Measurements from ENCODE around the gene PRDM16. TPM values are rescaled to one million over a fixed set of nuclear protein-coding genes. Genes with fewer than 3 reads are reported as not detected.

Gene PRDM16
- total RNA-seq, 2 experiments from 2014 or later, result 1.1 to 2.3 TPM

DNA sequence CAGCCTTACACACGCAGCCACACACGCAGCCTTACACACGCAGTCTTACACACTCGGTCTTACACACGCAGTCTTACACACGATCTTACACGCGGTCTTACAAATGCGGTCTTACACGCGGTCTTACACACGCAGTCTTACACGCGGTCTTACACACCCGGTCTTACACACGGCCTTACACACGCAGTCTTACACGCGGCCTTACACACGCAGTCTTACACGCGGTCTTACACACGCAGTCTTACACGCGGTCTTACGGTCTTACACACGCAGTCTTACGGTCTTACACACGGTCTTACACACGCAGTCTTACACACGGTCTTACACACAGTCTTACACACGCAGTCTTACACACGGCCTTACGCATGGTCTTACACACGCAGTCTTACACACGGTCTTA, 111.9 kb downstream of the PRDM16 start:
- Mint-ChIP-seq H3K4me1 (no peaks in the 10 kb centered on the region), H3K27ac (no peak overlapping the region), H3K9me3 (no peaks in the 10 kb centered on the region), H3K36me3 (ENCODE audit: low read depth) (no peaks in the 10 kb centered on the region), H3K4me3 (no peak overlapping the region), H3K27me3 (peaks cover 4% of the 10 kb centered on the region)
- ChIA-PET CTCF (no interaction called here), POLR2A (no interaction called here)
- DNase-seq, result no peak

DNA sequence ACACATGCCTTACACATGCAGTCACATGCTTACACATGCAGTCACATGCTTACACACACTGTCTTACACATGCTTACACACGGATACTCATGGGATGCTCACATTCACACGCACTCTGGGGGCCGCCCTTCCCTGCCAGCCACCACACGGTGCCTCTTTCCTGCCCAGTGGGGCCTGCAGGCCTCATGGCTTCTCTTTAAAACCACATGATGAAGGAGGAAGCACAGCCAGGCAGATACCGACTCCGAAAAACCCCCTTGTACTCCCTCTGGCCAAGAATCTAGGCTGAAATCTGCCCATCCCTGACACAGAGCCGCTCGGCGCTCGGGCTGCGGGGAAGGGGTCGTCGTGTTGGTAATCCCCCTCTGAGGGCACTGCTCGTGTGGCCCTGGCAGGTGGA, 113.0 kb downstream of the PRDM16 start:
- Mint-ChIP-seq H3K27me3 (peaks cover 4% of the 10 kb centered on the region), H3K9me3 (no peaks in the 10 kb centered on the region), H3K4me3 (no peak overlapping the region), H3K36me3 (ENCODE audit: low read depth) (no peaks in the 10 kb centered on the region), H3K4me1 (no peaks in the 10 kb centered on the region), H3K27ac (no peak overlapping the region)
- DNase-seq, result no peak
- CTCF ChIA-PET, result no interaction called here
- POLR2A ChIA-PET, result no interaction called here

DNA sequence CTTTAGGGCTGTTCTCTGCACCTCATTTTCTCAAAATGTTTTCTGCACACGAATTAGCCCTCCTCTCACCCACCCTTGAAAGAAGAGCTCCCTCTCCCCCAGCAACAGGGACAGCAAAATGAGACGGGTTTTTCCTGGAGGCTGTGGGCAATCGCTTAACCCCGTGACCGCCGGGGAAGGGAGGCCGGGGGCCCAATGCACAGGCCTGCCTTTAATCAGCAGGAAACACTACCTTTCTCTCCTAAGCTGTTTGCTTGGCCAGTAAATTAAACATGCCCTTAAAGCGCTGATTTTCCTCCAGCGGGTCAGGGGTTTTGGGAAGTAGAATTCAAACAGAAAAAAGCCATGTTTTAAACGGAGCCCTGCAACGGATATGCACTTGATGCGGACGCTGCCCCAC, 114.4 kb downstream of the PRDM16 start:
- Mint-ChIP-seq H3K27me3 (peaks cover 4% of the 10 kb centered on the region), H3K4me1 (no peaks in the 10 kb centered on the region), H3K4me3 (no peak overlapping the region), H3K27ac (no peak overlapping the region), H3K36me3 (ENCODE audit: low read depth) (no peaks in the 10 kb centered on the region), H3K9me3 (no peaks in the 10 kb centered on the region)
- CTCF ChIA-PET, result no interaction called here
- POLR2A ChIA-PET, result no interaction called here
- DNase-seq, result no peak

DNA sequence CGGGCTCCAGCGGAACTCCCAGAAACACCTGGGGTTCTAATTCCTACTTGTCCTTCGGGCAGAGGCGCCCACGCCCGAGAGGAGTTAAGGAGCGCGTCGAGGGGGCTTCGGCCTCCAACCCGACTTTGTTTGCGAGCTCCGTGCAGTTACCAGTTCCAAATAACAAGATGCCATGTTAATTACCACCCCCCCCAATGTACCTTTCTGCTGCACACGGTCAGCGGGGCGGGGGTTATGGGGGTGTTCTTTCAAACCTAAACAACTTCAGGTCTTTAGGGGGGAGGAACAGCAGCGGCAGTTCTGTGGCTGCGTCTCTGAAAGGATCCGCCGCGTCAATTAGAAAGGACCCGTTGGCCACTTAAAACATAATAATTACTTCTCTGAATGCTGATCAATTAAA, 114.8 kb downstream of the PRDM16 start:
- Mint-ChIP-seq H3K4me3 (no peak overlapping the region), H3K36me3 (ENCODE audit: low read depth) (no peaks in the 10 kb centered on the region), H3K27me3 (peaks cover 4% of the 10 kb centered on the region), H3K27ac (no peak overlapping the region), H3K9me3 (no peaks in the 10 kb centered on the region), H3K4me1 (no peaks in the 10 kb centered on the region)
- no peak for DNase-seq
- ChIA-PET CTCF (no interaction called here), POLR2A (no interaction called here)

DNA sequence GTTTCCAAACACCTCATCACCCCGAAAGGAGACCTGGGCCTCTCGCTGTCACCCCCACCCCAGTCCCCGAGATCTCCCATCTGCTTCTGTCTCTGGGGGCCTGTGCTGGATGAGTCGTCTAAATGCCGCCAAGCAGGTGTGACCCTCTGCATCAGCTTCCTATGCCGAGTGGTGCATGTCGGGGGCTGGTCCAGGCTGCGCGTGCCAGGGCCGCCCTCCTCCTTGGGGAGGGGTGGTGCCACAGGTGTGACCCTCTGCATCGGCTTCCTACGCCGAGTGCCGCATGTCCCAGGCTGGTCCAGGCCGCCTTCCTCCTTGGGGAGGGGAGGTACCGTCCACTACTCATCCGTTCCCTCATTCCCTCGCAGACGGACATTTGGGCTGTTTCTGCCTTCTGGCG, 115.7 kb downstream of the PRDM16 start:
- DNase-seq, result no peak
- POLR2A ChIA-PET, result no interaction called here
- Mint-ChIP-seq H3K36me3 (ENCODE audit: low read depth) (no peaks in the 10 kb centered on the region), H3K9me3 (no peaks in the 10 kb centered on the region), H3K27ac (no peak overlapping the region), H3K4me1 (no peaks in the 10 kb centered on the region), H3K4me3 (no peak overlapping the region), H3K27me3 (peaks cover 4% of the 10 kb centered on the region)
- CTCF ChIA-PET, result no interaction called here

GRCh38 chr1:3185896-3186525, 117.0 kb downstream of the PRDM16 start:
- no peaks in the 10 kb centered on the region for H3K9me3 Mint-ChIP-seq
- no peaks in the 10 kb centered on the region for H3K36me3 Mint-ChIP-seq (ENCODE audit: low read depth)
- peaks cover 4% of the 10 kb centered on the region for H3K27me3 Mint-ChIP-seq
- H3K4me1 Mint-ChIP-seq, result no peaks in the 10 kb centered on the region
- H3K27ac Mint-ChIP-seq, result no peak overlapping the region
- no peak for DNase-seq
- CTCF ChIA-PET, result no interaction called here
- H3K4me3 Mint-ChIP-seq, result no peak overlapping the region
- POLR2A ChIA-PET, result no interaction called here

DNA sequence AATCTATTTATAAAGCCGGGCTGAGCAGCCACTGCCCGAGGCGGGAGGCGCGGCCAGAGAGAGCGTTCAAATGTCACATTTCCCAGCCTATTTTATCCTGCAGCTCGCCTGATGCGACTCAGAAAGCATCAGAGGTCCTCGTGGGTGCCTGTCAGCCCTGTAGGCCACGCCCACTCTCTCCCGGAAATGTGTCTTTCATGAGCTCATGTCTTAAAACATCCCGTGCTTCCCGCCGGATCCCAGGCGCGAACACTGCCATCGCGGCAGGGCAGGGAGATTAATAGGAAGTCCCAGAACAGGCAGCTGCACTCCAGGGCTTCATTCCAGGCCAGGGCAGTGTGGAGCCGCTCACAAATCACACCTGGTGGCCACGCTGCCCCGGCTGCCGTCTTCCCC, 117.5 kb downstream of the PRDM16 start:
- DNase-seq, result no peak
- ChIA-PET CTCF (no interaction called here), POLR2A (no interaction called here)
- H3K4me1 Mint-ChIP-seq, result no peaks in the 10 kb centered on the region
- H3K27ac Mint-ChIP-seq, result no peak overlapping the region
- no peaks in the 10 kb centered on the region for H3K9me3 Mint-ChIP-seq
- no peak overlapping the region for H3K4me3 Mint-ChIP-seq
- no peaks in the 10 kb centered on the region for H3K36me3 Mint-ChIP-seq (ENCODE audit: low read depth)
- peaks cover 4% of the 10 kb centered on the region for H3K27me3 Mint-ChIP-seq

DNA sequence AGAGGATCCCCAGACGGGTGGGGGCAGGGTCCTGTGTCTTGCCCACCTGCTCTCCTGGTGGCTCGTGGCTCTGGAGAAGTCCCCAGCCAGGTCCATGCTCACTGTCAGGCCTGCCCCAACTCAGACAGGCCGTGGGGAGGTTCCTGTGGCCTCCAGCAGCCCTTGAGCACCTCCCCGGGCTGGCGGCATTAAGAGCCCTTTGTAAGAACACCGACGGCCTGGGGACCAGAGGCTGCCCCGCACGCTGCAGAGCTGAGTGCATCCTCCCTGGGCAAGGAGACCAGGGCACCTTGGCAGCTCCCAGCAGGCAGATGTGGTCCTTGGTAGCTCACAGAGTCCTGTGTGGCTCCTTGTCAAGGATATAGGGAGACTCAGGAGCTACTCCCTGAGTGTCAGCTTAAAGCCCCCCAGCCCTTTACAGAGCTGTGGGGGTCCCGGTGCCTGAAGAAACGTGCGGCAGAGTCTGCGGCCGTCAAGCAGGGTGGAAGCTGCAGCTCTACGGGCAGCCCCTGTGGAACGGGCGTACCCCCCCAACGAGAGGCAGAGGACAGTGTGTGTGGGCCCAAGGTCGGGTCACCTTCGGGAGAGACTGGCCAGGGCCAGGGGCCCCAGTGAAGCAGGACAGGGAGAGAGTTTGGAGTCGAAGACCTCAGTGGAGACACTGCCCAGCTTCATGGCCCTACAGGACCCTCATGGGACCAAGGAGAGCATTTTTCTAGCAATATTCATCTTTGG, 118.6 kb downstream of the PRDM16 start:
- no peak for DNase-seq

GRCh38 chr1:3188150-3188971, 119.4 kb downstream of the PRDM16 start:
- no peak for DNase-seq
- no peaks in the 10 kb centered on the region for H3K4me1 Mint-ChIP-seq

More for the DNA sequence above, 118.6 kb downstream of the PRDM16 start:
- CTCF ChIA-PET, result no interaction called here
- no peaks in the 10 kb centered on the region for H3K4me1 Mint-ChIP-seq
- no peak overlapping the region for H3K27ac Mint-ChIP-seq
- no peak overlapping the region for H3K4me3 Mint-ChIP-seq
- POLR2A ChIA-PET, result no interaction called here
- H3K36me3 Mint-ChIP-seq (ENCODE audit: low read depth), result no peaks in the 10 kb centered on the region
- H3K27me3 Mint-ChIP-seq, result peaks cover 4% of the 10 kb centered on the region
- H3K9me3 Mint-ChIP-seq, result no peaks in the 10 kb centered on the region

GRCh38 chr1:3190256-3191041, 121.4 kb downstream of the PRDM16 start:
- Mint-ChIP-seq H3K4me3 (no peak overlapping the region), H3K27me3 (no peaks in the 10 kb centered on the region), H3K36me3 (ENCODE audit: low read depth) (no peaks in the 10 kb centered on the region), H3K27ac (no peak overlapping the region), H3K4me1 (no peaks in the 10 kb centered on the region), H3K9me3 (no peaks in the 10 kb centered on the region)
- ChIA-PET CTCF (no interaction called here), POLR2A (no interaction called here)
- DNase-seq, result no peak

More at GRCh38 chr1:3188150-3188971, 119.4 kb downstream of the PRDM16 start:
- H3K4me3 Mint-ChIP-seq, result no peak overlapping the region
- no peaks in the 10 kb centered on the region for H3K36me3 Mint-ChIP-seq (ENCODE audit: low read depth)
- ChIA-PET CTCF (interaction anchor here (0.7 kb wide), 1 partner anchor 10 kb away, joined by 3 read pairs; no protein-coding TSS in a partner anchor), POLR2A (no interaction called here)
- no peak overlapping the region for H3K27ac Mint-ChIP-seq
- peaks cover 4% of the 10 kb centered on the region for H3K27me3 Mint-ChIP-seq
- no peaks in the 10 kb centered on the region for H3K9me3 Mint-ChIP-seq

GRCh38 chr1:3192361-3192760, 123.4 kb downstream of the PRDM16 start:
- ChIA-PET CTCF (no interaction called here), POLR2A (no interaction called here)
- Mint-ChIP-seq H3K4me1 (no peaks in the 10 kb centered on the region), H3K36me3 (ENCODE audit: low read depth) (no peaks in the 10 kb centered on the region), H3K4me3 (no peak overlapping the region), H3K27ac (no peak overlapping the region), H3K27me3 (no peaks in the 10 kb centered on the region), H3K9me3 (no peaks in the 10 kb centered on the region)
- DNase-seq, result no peak

DNA sequence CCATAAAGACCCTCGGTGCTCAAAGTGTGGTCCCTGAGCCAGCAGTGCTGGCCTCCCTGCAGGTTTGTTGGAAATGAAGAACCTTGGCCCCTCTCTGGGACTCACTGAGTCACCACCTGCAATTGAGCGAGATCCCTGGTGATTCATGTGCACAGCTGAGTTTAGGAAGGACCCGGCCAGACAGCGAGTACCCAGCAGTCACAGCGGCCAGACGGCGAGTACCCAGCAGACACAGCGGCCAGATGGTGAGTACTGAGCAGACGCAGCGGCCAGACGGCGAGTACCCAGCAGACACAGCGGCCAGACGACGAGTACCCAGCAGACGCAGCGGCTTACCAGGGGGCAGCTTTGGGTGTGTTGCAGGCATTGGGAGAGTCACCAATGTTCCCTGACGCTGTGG, 123.8 kb downstream of the PRDM16 start:
- no peaks in the 10 kb centered on the region for H3K36me3 Mint-ChIP-seq (ENCODE audit: low read depth)
- H3K9me3 Mint-ChIP-seq, result no peaks in the 10 kb centered on the region
- no peak overlapping the region for H3K27ac Mint-ChIP-seq
- ChIA-PET CTCF (no interaction called here), POLR2A (no interaction called here)
- H3K4me1 Mint-ChIP-seq, result no peaks in the 10 kb centered on the region
- no peaks in the 10 kb centered on the region for H3K27me3 Mint-ChIP-seq
- DNase-seq, result no peak
- no peak overlapping the region for H3K4me3 Mint-ChIP-seq

DNA sequence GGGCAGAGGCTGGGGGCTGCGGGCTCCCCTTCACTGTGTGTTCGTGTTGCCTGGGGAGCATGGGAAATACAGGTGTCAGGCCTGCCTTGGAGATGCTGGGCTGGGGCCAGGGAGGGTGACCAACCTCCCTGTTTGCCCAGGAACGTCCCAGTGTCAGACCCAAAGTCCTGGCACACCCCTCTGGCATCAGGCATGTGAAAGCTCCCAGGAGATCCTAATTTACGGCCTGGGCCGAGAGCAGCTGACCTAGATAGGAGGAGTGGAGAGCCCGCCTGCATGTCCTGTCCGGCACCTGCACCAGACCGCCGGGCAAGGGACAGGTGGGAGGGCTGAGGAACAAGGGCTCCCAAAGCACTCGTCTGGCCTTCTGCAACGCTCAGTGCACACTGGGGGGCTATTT, 124.8 kb downstream of the PRDM16 start:
- no peak for DNase-seq
- no peaks in the 10 kb centered on the region for H3K36me3 Mint-ChIP-seq (ENCODE audit: low read depth)
- H3K4me1 Mint-ChIP-seq, result no peaks in the 10 kb centered on the region
- H3K9me3 Mint-ChIP-seq, result no peaks in the 10 kb centered on the region
- ChIA-PET POLR2A (no interaction called here), CTCF (no interaction called here)
- H3K4me3 Mint-ChIP-seq, result no peak overlapping the region
- no peaks in the 10 kb centered on the region for H3K27me3 Mint-ChIP-seq
- H3K27ac Mint-ChIP-seq, result no peak overlapping the region

All from activated CD4-positive, alpha-beta T cell treated with anti-CD3 and anti-CD28 coated beads, Interleukin-2, amount 10 ng/mL, durations not matched to agents 7 days and 5 days (primary cell).